BE2C (cell line): Measurements from ENCODE around the gene NEURL1B.

ENCODE experiments used
- DNase-seq: peaks from one replicate; pipeline ENCODE4 v3.0.0-alpha.2; 2020
- H3K27me3 ChIP-seq: fragments of 250-450 bp; sonication (Bioruptor Pico); 2 replicates; pipeline ENCODE4 v1.5.1; 2020; ENCODE audit warnings: mild to moderate bottlenecking
- H3K36me3 ChIP-seq: fragments of 250-450 bp; sonication (Bioruptor Pico); 2 replicates; pipeline ENCODE4 v1.5.1; 2020; ENCODE audit warnings: mild to moderate bottlenecking
- H3K4me1 ChIP-seq: fragments of 250-450 bp; sonication (Bioruptor Pico); 2 replicates; pipeline ENCODE4 v1.5.1; 2020
- H3K4me3 ChIP-seq: 2 replicates; pipeline ENCODE4 v1.5.1; 2011; ENCODE audit warnings: low read depth, low read length
- H3K9me3 ChIP-seq: fragments of 250-450 bp; sonication (Bioruptor Pico); 2 replicates; pipeline ENCODE4 v1.5.1; 2020
- CTCF ChIP-seq: IDR thresholded peaks from 2 replicates; pipeline ENCODE4 v1.5.1; 2012; ENCODE audit warnings: mild to moderate bottlenecking, low read depth, low read length

NEURL1B gene

DNA sequence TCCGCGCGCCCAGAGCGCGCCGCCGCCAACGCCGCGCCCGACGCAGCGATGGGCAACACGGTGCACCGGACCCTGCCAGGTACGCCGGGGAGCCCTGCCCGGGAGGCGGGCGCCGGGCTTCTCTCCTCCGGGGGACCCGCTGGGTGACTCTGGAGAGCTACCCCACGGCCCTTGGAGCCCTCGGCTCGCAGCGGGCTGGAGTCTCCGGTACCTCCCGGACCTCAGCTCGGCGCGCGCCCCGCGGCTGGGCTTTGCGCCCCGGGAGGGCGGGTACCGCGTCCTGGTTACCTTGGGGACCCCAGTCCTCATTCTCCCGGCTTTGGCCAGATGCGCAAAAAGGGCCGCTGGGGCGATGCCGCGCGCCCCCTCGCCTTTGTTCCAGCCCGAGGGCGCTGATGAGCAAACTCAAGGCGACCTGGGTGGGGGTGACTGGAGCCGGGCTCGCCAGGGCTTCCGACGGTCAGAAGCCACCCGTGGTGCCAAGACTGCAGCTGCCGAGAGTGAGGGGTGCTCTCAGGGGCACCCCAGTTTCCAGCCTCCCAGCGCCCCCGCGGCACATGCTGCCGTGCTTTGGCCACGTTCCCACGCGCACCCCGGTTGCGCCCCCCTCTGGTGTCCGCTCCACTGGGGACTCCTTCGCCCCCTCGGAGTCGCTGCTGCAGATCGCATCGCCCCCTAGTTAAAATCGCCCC, 442 bp downstream of the NEURL1B start:
- Histone ChIP-seq H3K4me1 (no peaks in the 10 kb centered on the region), H3K9me3 (no peaks in the 10 kb centered on the region), H3K36me3 (no peaks in the 10 kb centered on the region), H3K4me3 (peak overlapping the region; percentile 73), H3K27me3 (no peaks in the 10 kb centered on the region)
- peak; percentile 40 for DNase-seq
- TF ChIP-seq CTCF, result peak; percentile 15; the same call in 1 of the 2 replicates

DNA sequence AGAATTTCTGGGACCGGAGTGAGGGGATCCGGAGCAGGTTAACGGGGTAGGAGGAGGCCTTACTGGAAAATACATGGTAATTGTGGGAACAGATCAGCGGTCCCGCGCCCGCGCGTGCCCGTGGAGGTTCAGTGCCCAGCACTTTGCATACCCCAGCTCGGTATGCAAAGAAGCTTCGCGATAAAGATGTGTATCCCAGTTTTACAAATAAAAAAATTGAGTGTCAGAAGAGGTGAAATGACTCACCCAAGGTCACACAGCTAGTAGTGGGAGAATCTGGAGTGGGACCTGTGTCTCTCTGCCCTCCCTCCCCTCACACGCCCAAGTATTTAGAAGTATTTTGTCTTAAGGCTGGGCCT, 967 bp downstream of the NEURL1B start:
- Histone ChIP-seq H3K36me3 (no peaks in the 10 kb centered on the region), H3K9me3 (no peaks in the 10 kb centered on the region), H3K4me3 (peak overlapping the region; percentile 73), H3K4me1 (no peaks in the 10 kb centered on the region), H3K27me3 (no peaks in the 10 kb centered on the region)
- DNase-seq, result no peak
- no peak for TF ChIP-seq CTCF

DNA sequence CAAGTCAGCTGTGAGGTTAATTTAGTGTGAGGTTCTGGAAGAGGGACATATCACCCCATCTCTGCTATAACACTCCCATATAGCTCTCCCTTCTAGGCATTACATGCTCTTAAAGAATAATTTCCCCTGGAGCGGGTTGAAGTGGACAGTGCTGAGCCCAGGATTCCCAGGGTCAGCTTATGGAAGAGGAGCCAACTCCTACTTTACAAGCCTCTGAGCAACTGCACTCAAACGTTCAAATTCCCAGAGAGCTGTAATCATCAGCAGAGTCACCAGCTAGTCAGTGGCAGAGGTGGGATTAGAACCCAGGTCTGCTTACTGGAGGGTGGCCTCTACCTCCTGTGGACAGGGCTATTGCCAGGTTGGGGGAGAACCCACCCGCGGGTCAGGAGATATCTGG, 1.4 kb downstream of the NEURL1B start:
- H3K36me3 ChIP-seq, result no peaks in the 10 kb centered on the region
- H3K4me1 ChIP-seq, result no peaks in the 10 kb centered on the region
- DNase-seq, result no peak
- H3K4me3 ChIP-seq, result no peak overlapping the region
- no peak for TF ChIP-seq CTCF
- no peaks in the 10 kb centered on the region for H3K9me3 ChIP-seq
- no peaks in the 10 kb centered on the region for H3K27me3 ChIP-seq

DNA sequence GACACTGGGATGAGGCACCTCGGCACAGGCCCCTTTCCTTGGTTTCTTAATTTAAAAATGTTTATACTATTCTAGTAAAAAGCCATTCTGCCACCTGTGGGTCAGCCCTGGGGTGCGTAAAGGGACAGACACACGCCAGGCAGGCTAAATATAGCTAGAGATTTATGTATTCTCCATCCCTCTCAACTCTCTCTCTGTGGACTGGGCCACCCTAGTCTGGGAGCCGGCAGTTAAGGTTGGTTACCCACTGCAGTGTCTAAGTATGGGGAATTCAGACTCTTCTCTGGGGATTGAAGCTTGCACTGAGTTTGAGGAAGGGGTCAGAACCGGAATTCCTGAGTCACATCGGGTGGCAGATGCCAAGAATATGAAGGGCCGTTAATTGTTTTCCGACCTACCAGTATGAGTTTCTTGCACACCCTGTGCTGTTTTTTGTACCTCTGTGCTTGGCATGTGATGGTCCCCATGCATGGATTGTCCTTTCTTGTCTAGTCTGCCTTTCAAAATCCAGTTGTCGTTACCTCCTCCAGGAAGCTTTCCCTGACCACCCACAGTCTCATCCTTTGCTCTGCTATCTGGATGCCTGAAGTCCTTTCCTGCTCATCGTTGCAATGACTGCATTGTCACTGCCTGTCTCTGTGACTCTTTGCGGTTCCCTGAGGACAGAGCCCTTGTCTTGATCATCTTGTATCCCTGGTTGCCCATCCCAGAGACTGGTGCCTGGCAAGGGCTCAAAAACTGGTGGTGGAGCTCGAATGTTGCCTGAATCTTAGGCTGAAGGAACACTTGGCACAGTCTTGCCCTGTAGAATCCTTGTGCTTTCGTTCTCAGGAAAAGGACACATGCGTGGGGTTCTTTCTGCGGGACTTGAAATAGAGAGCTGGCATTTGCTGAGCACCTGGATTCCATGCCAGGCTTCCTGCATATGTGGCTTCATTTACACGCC, 2.1 kb downstream of the NEURL1B start:
- no peak for TF ChIP-seq CTCF
- Histone ChIP-seq H3K4me3 (no peak overlapping the region), H3K27me3 (no peaks in the 10 kb centered on the region)

DNA sequence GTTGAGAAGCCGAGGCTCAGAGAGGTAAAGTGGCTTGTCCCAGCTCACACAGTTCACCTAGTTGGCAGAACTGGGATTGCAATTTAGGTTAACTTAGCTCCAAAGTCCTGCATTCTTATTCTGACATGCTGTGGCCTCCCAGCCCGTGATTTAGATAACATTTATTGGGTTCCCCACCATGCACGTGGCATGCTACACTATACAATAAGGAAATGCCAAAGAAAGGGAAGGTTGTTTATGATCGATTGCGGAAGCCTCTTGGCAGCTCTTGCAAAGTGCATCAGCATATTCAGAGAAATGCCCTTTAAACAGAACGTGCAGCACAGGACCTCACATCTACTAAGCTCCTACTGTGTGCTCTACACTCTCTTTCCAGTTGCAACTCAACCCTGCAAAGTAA, 3.2 kb downstream of the NEURL1B start:
- H3K27me3 ChIP-seq, result no peaks in the 10 kb centered on the region
- H3K4me1 ChIP-seq, result no peaks in the 10 kb centered on the region
- no peaks in the 10 kb centered on the region for H3K36me3 ChIP-seq
- DNase-seq, result no peak
- TF ChIP-seq CTCF, result no peak
- H3K4me3 ChIP-seq, result no peak overlapping the region
- H3K9me3 ChIP-seq, result no peaks in the 10 kb centered on the region

More for the DNA sequence above, 2.1 kb downstream of the NEURL1B start:
- Histone ChIP-seq H3K9me3 (no peaks in the 10 kb centered on the region), H3K4me1 (no peaks in the 10 kb centered on the region), H3K36me3 (no peaks in the 10 kb centered on the region)
- no peak for DNase-seq

- Histone ChIP-seq H3K4me3 (no peak overlapping the region), H3K27me3 (no peaks in the 10 kb centered on the region), H3K36me3 (no peaks in the 10 kb centered on the region)
These were observed 3.6 kb downstream of the NEURL1B start for GRCh38 chr5:172644711-172645110.

More at GRCh38 chr5:172644711-172645110, 3.6 kb downstream of the NEURL1B start:
- no peaks in the 10 kb centered on the region for H3K9me3 ChIP-seq
- H3K4me1 ChIP-seq, result no peaks in the 10 kb centered on the region
- DNase-seq, result no peak
- TF ChIP-seq CTCF, result no peak
